Panc1 (cell line): Measurements from ENCODE around the gene NUP188. TPM values are rescaled to one million over a fixed set of nuclear protein-coding genes. Genes with fewer than 3 reads are reported as not detected.

Source experiments
- ATAC-seq: fragments of 200-7000 bp; cut with Tn5 transposase; 2 replicates; pipeline ENCODE4 v1.9.1; 2020; ENCODE audit warnings: mild to moderate bottlenecking, moderate library complexity
- BruUV-seq: library from RNA; stranded (reverse); fragments of 400-500 nt; replicated peaks from 2 replicates; lab custom pipeline; 2021; lab: Mats Ljungman, UMichigan
- CTCF ChIA-PET: fragments of 300-600 bp; sonication (Branson Sonifier 250); formaldehyde crosslinking; loops from one replicate; lab custom pipeline; 2022; ENCODE audit warnings: antibody characterized with exemption; lab: Charles Lee
- POLR2A ChIA-PET: fragments of 300-600 bp; sonication (Branson Sonifier 250); formaldehyde crosslinking; loops from one replicate; lab custom pipeline; 2022; ENCODE audit warnings: antibody characterized with exemption; lab: Charles Lee
- DNase-seq: peaks from one replicate; pipeline ENCODE4 v3.0.0-alpha.2; 2010; ENCODE audit warnings: low read depth, low spot score
- H3K27ac ChIP-seq: 2 replicates; pipeline ENCODE4 v1.5.1; 2011; ENCODE audit warnings: mild to moderate bottlenecking, low read length, inconsistent platforms
- H3K27me3 ChIP-seq: fragments of 200-500 bp; sonication (Bioruptor generic); 2 replicates; pipeline ENCODE4 v1.6.0; 2014; ENCODE audit warnings: low read length, inconsistent platforms; ENCODE audit not compliant: control insufficient read depth, insufficient read depth
- H3K36me3 ChIP-seq: fragments of 200-500 bp; sonication (Bioruptor generic); 2 replicates; pipeline ENCODE4 v1.5.1; 2014; ENCODE audit warnings: inconsistent platforms, mild to moderate bottlenecking, low read length, moderate library complexity; ENCODE audit not compliant: control insufficient read depth, insufficient read depth
- H3K4me1 ChIP-seq: 2 replicates; pipeline ENCODE4 v1.5.1; 2011; ENCODE audit warnings: inconsistent platforms, mild to moderate bottlenecking, low read length, moderate library complexity; ENCODE audit not compliant: control insufficient read depth, insufficient read depth
- H3K4me3 ChIP-seq, 2 experiments: 2 replicates each; pipeline ENCODE4 v1.5.1; 2011 to 2012; ENCODE audit warnings: low read depth in 2 of 2, low read length in 2 of 2, mild to moderate bottlenecking in 2 of 2, inconsistent platforms in 1 of 2, moderate library complexity in 1 of 2
- H3K9me3 ChIP-seq: fragments of 200-500 bp; sonication (Bioruptor generic); 2 replicates; pipeline ENCODE4 v1.5.1; 2014; ENCODE audit warnings: low read depth, mild to moderate bottlenecking, inconsistent platforms, low read length, moderate library complexity; ENCODE audit not compliant: control insufficient read depth, insufficient read depth
- POLR2AphosphoS5 ChIP-seq: IDR thresholded peaks from 2 replicates; pipeline ENCODE4 v1.6.1; 2012; ENCODE audit warnings: mild to moderate bottlenecking, low read depth, low read length, moderate library complexity
- SIN3A ChIP-seq: IDR thresholded peaks from 2 replicates; pipeline ENCODE4 v1.6.1; 2012; ENCODE audit warnings: low read depth, mild to moderate bottlenecking, low read length, moderate library complexity, borderline replicate concordance; ENCODE audit not compliant: insufficient read depth
- TCF7L2 ChIP-seq: IDR thresholded peaks from 2 replicates; pipeline ENCODE4 v1.6.1; 2011; ENCODE audit warnings: mild to moderate bottlenecking, low read depth, low read length, inconsistent platforms
- in situ Hi-C: cut with HindIII; loops from 2 replicates; pipeline ENCODE4 v1.10.0; 2016; ENCODE audit warnings: low sequenced_read_pairs, low pct_unique_long_range_greater_than_20kb
- intact Hi-C: fragments of 100-400 bp; cut with micrococcal nuclease; formaldehyde crosslinking; loops from one replicate; pipeline ENCODE4 v1.10.0; 2022; ENCODE audit not compliant: unreplicated experiment
- total RNA-seq: library from RNA; stranded (reverse); gene quantifications from one replicate; pipeline ENCODE4 v1.2.1, GENCODE V29; 2021; ENCODE audit not compliant: unreplicated experiment
- TF ChIP-seq, protein P1 (sequence below), 2 experiments: IDR thresholded peaks; 2 replicates each; pipeline ENCODE4 v1.6.1; 2011 to 2012; ENCODE audit warnings: low read depth in 2 of 2, control low read depth in 1 of 2, low read length in 1 of 2, mild to moderate bottlenecking in 1 of 2, moderate library complexity in 1 of 2; ENCODE audit not compliant: insufficient read depth in 1 of 2
- TF ChIP-seq, protein P2 (sequence below): fragments of 450-650 bp; IDR thresholded peaks from 2 replicates; pipeline ENCODE4 v1.5.1; 2017; ENCODE audit warnings: mild to moderate bottlenecking

The NUP188 gene
- total RNA-seq, 1 experiment from 2014 or later, result 69.9 TPM

DNA sequence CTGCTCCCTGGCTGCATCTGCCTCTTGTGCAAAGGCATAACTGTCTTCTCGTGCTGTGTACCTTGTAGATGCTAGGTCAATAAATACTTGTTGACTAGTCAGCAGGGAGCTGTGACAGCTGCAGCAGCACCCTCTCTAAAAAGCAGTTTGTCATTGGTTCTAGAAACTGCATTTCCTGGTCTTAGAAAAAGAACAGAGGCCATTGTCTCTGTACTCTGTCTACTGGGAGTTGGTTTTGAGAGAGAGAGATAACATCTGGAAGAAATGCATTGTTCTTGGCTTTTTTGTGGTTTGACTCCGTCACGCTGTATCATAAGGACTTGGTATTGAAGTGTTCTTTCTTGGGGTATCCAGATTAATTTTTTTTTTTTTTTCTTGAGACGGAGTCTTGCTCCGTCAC is 48.3 kb downstream of the NUP188 start:
- Histone ChIP-seq H3K4me3 (no peak overlapping the region), H3K27ac (no peak overlapping the region), H3K36me3 (peaks cover 13% of the 10 kb centered on the region; the same call in 1 of the 2 replicates), H3K4me1 (no peaks in the 10 kb centered on the region), H3K9me3 (no peaks in the 10 kb centered on the region), H3K27me3 (no peaks in the 10 kb centered on the region)
- no peak for DNase-seq
- BruUV-seq, result no TSS peak
- intact Hi-C loops, result no loop called here
- CTCF ChIA-PET, result no interaction called here
- in situ Hi-C loops, result no loop called here
- ATAC-seq, result no peak
- POLR2A ChIA-PET, result no interaction called here
- TF ChIP-seq POLR2AphosphoS5 (no peak), SIN3A (no peak), TCF7L2 (no peak)
- TF ChIP-seq, protein P1, sequence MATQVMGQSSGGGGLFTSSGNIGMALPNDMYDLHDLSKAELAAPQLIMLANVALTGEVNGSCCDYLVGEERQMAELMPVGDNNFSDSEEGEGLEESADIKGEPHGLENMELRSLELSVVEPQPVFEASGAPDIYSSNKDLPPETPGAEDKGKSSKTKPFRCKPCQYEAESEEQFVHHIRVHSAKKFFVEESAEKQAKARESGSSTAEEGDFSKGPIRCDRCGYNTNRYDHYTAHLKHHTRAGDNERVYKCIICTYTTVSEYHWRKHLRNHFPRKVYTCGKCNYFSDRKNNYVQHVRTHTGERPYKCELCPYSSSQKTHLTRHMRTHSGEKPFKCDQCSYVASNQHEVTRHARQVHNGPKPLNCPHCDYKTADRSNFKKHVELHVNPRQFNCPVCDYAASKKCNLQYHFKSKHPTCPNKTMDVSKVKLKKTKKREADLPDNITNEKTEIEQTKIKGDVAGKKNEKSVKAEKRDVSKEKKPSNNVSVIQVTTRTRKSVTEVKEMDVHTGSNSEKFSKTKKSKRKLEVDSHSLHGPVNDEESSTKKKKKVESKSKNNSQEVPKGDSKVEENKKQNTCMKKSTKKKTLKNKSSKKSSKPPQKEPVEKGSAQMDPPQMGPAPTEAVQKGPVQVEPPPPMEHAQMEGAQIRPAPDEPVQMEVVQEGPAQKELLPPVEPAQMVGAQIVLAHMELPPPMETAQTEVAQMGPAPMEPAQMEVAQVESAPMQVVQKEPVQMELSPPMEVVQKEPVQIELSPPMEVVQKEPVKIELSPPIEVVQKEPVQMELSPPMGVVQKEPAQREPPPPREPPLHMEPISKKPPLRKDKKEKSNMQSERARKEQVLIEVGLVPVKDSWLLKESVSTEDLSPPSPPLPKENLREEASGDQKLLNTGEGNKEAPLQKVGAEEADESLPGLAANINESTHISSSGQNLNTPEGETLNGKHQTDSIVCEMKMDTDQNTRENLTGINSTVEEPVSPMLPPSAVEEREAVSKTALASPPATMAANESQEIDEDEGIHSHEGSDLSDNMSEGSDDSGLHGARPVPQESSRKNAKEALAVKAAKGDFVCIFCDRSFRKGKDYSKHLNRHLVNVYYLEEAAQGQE (IDR thresholded peaks at IDR 0.05; ENCODE audit: insufficient read depth in 1 of 2, low read depth in 2 of 2, low read length in 1 of 2), result no peak
- TF ChIP-seq, protein P2, sequence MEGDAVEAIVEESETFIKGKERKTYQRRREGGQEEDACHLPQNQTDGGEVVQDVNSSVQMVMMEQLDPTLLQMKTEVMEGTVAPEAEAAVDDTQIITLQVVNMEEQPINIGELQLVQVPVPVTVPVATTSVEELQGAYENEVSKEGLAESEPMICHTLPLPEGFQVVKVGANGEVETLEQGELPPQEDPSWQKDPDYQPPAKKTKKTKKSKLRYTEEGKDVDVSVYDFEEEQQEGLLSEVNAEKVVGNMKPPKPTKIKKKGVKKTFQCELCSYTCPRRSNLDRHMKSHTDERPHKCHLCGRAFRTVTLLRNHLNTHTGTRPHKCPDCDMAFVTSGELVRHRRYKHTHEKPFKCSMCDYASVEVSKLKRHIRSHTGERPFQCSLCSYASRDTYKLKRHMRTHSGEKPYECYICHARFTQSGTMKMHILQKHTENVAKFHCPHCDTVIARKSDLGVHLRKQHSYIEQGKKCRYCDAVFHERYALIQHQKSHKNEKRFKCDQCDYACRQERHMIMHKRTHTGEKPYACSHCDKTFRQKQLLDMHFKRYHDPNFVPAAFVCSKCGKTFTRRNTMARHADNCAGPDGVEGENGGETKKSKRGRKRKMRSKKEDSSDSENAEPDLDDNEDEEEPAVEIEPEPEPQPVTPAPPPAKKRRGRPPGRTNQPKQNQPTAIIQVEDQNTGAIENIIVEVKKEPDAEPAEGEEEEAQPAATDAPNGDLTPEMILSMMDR, result no peak

DNA sequence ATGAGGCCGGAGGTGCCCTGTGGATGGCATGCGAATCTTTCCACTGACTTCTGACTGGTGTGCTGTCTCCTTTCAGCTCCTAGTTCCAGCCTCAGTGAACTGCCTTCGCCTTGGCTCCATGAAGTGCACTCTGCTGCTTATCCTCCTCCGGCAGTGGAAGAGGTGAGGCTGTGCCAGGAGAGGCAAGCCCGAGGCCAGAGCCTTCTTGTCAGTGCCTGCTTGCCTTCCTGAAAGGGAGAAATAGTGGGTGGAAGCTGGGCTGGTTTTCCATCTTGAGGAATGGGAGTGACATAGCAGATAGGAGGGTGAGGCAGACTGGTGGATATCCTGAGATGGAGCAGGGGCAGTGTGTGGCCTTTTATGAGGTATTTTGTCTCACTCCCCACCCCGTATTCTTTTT is 51.0 kb downstream of the NUP188 start:
- CTCF ChIA-PET, result no interaction called here
- no peaks in the 10 kb centered on the region for H3K4me1 ChIP-seq
- POLR2A ChIA-PET, result no interaction called here

More for the DNA sequence above, 51.0 kb downstream of the NUP188 start:
- intact Hi-C loops, result no loop called here
- no TSS peak for BruUV-seq
- in situ Hi-C loops, result no loop called here
- Histone ChIP-seq H3K9me3 (no peaks in the 10 kb centered on the region), H3K27ac (no peak overlapping the region), H3K27me3 (no peaks in the 10 kb centered on the region), H3K4me3 (no peak overlapping the region), H3K36me3 (peaks cover 7% of the 10 kb centered on the region)
- TF ChIP-seq, protein P1 (IDR thresholded peaks at IDR 0.05; ENCODE audit: insufficient read depth in 1 of 2, low read depth in 2 of 2, low read length in 1 of 2), result no peak
- TF ChIP-seq POLR2AphosphoS5 (no peak), SIN3A (no peak), TCF7L2 (no peak)
- TF ChIP-seq, protein P2, result no peak
- ATAC-seq (no peak), DNase-seq (no peak)
